GM12878 (cell line): ENCODE data around the gene COX17. TPM values are rescaled to one million over a fixed set of nuclear protein-coding genes. Genes with fewer than 3 reads are reported as not detected.

Source experiments
- ATAC-seq: fragments of 200-7000 bp; cut with Tn5 transposase; 3 replicates; pipeline ENCODE4 v1.9.1; 2020; ENCODE audit warnings: mild to moderate bottlenecking, moderate library complexity
- BruUV-seq: library from RNA; stranded (reverse); fragments of 400-500 nt; replicated peaks from 2 replicates; lab custom pipeline; 2021; lab: Mats Ljungman, UMichigan
- CTCF ChIA-PET: fragments of 300-600 bp; sonication (Branson Sonifier 250); formaldehyde crosslinking; extraction: SDS; loops from one replicate; lab custom pipeline; 2021; ENCODE audit warnings: inconsistent platforms; lab: Yijun Ruan, JAX
- POLR2A ChIA-PET: fragments of 350-600 bp; formaldehyde crosslinking; extraction: SDS; loops from one replicate; lab custom pipeline; 2021; ENCODE audit warnings: inconsistent platforms; lab: Charles Lee
- RAD21 ChIA-PET: fragments of 300-600 bp; sonication (Branson Sonifier 250); formaldehyde crosslinking; loops from one replicate; lab custom pipeline; 2023; ENCODE audit warnings: antibody characterized with exemption; ENCODE audit not compliant: unreplicated experiment; lab: Charles Lee
- SMC1A ChIA-PET: fragments of 300-600 bp; sonication (Branson Sonifier 250); formaldehyde crosslinking; loops from one replicate; lab custom pipeline; 2023; ENCODE audit not compliant: unreplicated experiment, uncharacterized antibody; lab: Charles Lee
- DNase-seq: peaks from one replicate; pipeline ENCODE4 v3.0.0-alpha.2; 2011; ENCODE audit warnings: low read depth, low spot score
- FAIRE-seq: peaks from 3 replicates; lab custom pipeline; 2011; peaks lifted over from hg19 to GRCh38; lab: Jason Lieb, UNC
- H2AFZ ChIP-seq: 2 replicates; pipeline ENCODE4 v1.6.0; 2011; ENCODE audit warnings: low read depth, low read length, control low read depth; ENCODE audit not compliant: control insufficient read depth
- H3K27ac ChIP-seq: 2 replicates; pipeline ENCODE4 v1.5.1; 2011; ENCODE audit warnings: control low read depth; ENCODE audit not compliant: control insufficient read depth, insufficient read depth
- H3K27me3 ChIP-seq, 2 experiments: replicated peaks in 1 of 2; 2 replicates each; pipeline versions ENCODE4 v1.6.0 to v1.6.1; 2011; ENCODE audit warnings: low read length in 1 of 2; ENCODE audit not compliant: control insufficient read depth in 2 of 2, insufficient read depth in 2 of 2
- H3K36me3 ChIP-seq, 2 experiments: 2 replicates each; pipeline ENCODE4 v1.5.1; 2011; ENCODE audit warnings: low read length in 1 of 2; ENCODE audit not compliant: control insufficient read depth in 2 of 2, insufficient read depth in 2 of 2
- H3K4me1 ChIP-seq: 2 replicates; pipeline ENCODE4 v1.6.1; 2011; ENCODE audit warnings: mild to moderate bottlenecking, low read length, moderate library complexity, mixed read lengths; ENCODE audit not compliant: control insufficient read depth, insufficient read depth
- H3K4me2 ChIP-seq: 2 replicates; pipeline ENCODE4 v1.6.0; 2011; ENCODE audit warnings: control low read depth; ENCODE audit not compliant: control insufficient read depth, insufficient read depth
- H3K4me3 ChIP-seq: fragments of 200-600 bp; sonication (generic); 2 replicates; pipeline ENCODE4 v1.5.1; 2016
- H3K79me2 ChIP-seq: 2 replicates; pipeline ENCODE4 v1.6.0; 2011; ENCODE audit warnings: low read length; ENCODE audit not compliant: control insufficient read depth, insufficient read depth
- H3K9ac ChIP-seq: 2 replicates; pipeline ENCODE4 v1.8.0; 2011; ENCODE audit warnings: low read length, control low read depth, mixed read lengths; ENCODE audit not compliant: control insufficient read depth, insufficient read depth
- H3K9me3 ChIP-seq: replicated peaks from 3 replicates; pipeline ENCODE4 v1.5.1; 2011; ENCODE audit warnings: mild to moderate bottlenecking, low read length; ENCODE audit not compliant: control insufficient read depth, insufficient read depth
- H4K20me1 ChIP-seq: 2 replicates; pipeline ENCODE4 v1.6.0; 2011; ENCODE audit not compliant: control insufficient read depth, insufficient read depth
- HCFC1 ChIP-seq: fragments of 150-350 bp; IDR thresholded peaks from 2 replicates; pipeline ENCODE4 v1.6.1; 2014; ENCODE audit warnings: low read length
- MXI1 ChIP-seq: fragments of 150-350 bp; IDR thresholded peaks from 2 replicates; pipeline ENCODE4 v1.6.1; 2011; ENCODE audit warnings: low read depth, mild to moderate bottlenecking, inconsistent platforms, low read length, improper control_type of control experiment
- TCF7 ChIP-seq: IDR thresholded peaks from 2 replicates; pipeline ENCODE4 v1.6.1; 2014; ENCODE audit warnings: antibody characterized with exemption, borderline replicate concordance
- ZBTB40 ChIP-seq: fragments of 450-650 bp; IDR thresholded peaks from 2 replicates; pipeline ENCODE4 v1.6.1; 2016; ENCODE audit warnings: mild to moderate bottlenecking, moderate library complexity, borderline replicate concordance
- ZNF217 ChIP-seq: fragments of 450-650 bp; IDR thresholded peaks from 2 replicates; pipeline ENCODE4 v1.6.1; 2017; ENCODE audit warnings: antibody characterized with exemption, mild to moderate bottlenecking
- WGBS: methylation state at CpG from one replicate; pipeline ENCODE4 v1.1.6; 2016; ENCODE audit warnings: low lambda C conversion rate; ENCODE audit not compliant: insufficient replicate concordance, insufficient coverage; ENCODE audit errors: missing lambda C conversion rate; 5-methylcytosine and 5-hydroxymethylcytosine counted together
- in situ Hi-C: fragments of 300-500 bp; cut with MboI; formaldehyde crosslinking; loops from 9 replicates; pipeline ENCODE4 v1.14.3; 2018; ENCODE audit warnings: mixed read lengths
- intact Hi-C: fragments of 100-400 bp; cut with micrococcal nuclease; formaldehyde crosslinking; loops from one replicate; pipeline ENCODE4 v1.14.2; 2022; ENCODE audit not compliant: unreplicated experiment
- polyA plus RNA-seq, 11 experiments: library from polyadenylated mRNA; depleted of rRNA in 4 of 11; unstranded in 6 of 11; stranded (reverse) in 5 of 11; fragments of >200 nt; fragmentation: Nextera tagmentation in 4 of 11; fragmentation: Illumina TruSeq in 1 of 11; extraction: Ambion mirVana in 4 of 11; extraction: Trizol in 1 of 11; gene quantifications; 1 replicate in 1 of 11; 2 replicates in 10 of 11; pipeline versions ENCODE4 v1.2.1 to v1.2.3, GENCODE V29; 2011 to 2016; ENCODE audit warnings: inconsistent platforms in 2 of 11, missing spikeins in 2 of 11, low read depth in 1 of 11
- total RNA-seq, 4 experiments: library from RNA; depleted of rRNA in 3 of 4; stranded (reverse); fragments of >200 nt in 3 of 4; fragmentation: Illumina TruSeq in 1 of 4; extraction: Trizol in 1 of 4; gene quantifications; 2 replicates each; pipeline versions ENCODE4 v1.2.1 to v1.2.3, GENCODE V29; 2013 to 2021

Gene COX17
- total and polyA plus RNA-seq, 10 of the 15 experiments (the other 5 are each of a cell fraction or from before 2014, with no cell fraction given) = 111 to 717 (median 243) TPM

- TF ChIP-seq ZBTB40 (no peak), MXI1 (no peak), HCFC1 (no peak)
Observed at GRCh38 chr3:119676020-119676419, 1.2 kb downstream of the COX17 start (continued).

GRCh38 chr3:119675188-119675874 is 1.9 kb downstream of the COX17 start:
- DNase-seq = no peak
- peak overlapping the region; percentile 65 for H3K4me2 ChIP-seq
- in situ Hi-C loops (loop anchor here (5.0 to 25.0 kb wide), 2 partner anchors 78 to 388 kb away; partner anchors contain the start of genes ARHGAP31 and PLA1A), intact Hi-C loops (no loop called here)
- H3K9me3 ChIP-seq = no peaks in the 10 kb centered on the region
- H3K79me2 ChIP-seq = peaks cover 58% of the 10 kb centered on the region
- ChIA-PET RAD21 (interaction anchor here (0.6 to 6.6 kb wide), 14 partner anchors 9 to 379 kb away, joined by 3 to 147 read pairs (median 4); partner anchors contain the start of genes CD80 and PLA1A), POLR2A (interaction anchor here (0.6 to 8.3 kb wide), 20 partner anchors 9 to 866 kb away, joined by 3 to 104 read pairs (median 4); partner anchors contain the start of genes ADPRH and CD80), CTCF (interaction anchor here (0.5 to 12.2 kb wide), 19 partner anchors 9 to 1035 kb away, joined by 3 to 296 read pairs (median 3); partner anchors contain the start of gene CD80), SMC1A (interaction anchor here (0.7 to 14.0 kb wide), 23 partner anchors 9 to 227 kb away, joined by 3 to 329 read pairs (median 4); partner anchors contain the start of genes CD80, POPDC2 and TIMMDC1)
- peaks cover 3 to 11% of the 10 kb centered on the region in 2 experiments for H3K36me3 ChIP-seq
- H3K4me3 ChIP-seq = peak overlapping the region; percentile 90
- H3K9ac ChIP-seq = peak overlapping the region; percentile 92
- FAIRE-seq = no peak
- 91% methylated on average over 5 of the region's 5 CpGs for WGBS
- no peak for TF ChIP-seq ZNF217
- no peak for TF ChIP-seq TCF7
- no TSS peak for BruUV-seq
- no peak overlapping the region for H2AFZ ChIP-seq
- peak overlapping the region; percentile 95 for H3K27ac ChIP-seq
- no peaks in the 10 kb centered on the region for H4K20me1 ChIP-seq
- peaks cover 4% of the 10 kb centered on the region for H3K4me1 ChIP-seq
- ATAC-seq = no peak
- no peaks in the 10 kb centered on the region for H3K27me3 ChIP-seq
